Upper lobe of left lung (tissue), 4 donors: ENCODE results near the gene HOATZ.

ENCODE experiments used
- CTCF ChIP-seq, 6 experiments: fragments of 450-650 bp in 4 of 6; fragments of 200-600 bp in 2 of 6; sonication (generic) in 2 of 6; IDR thresholded peaks; one replicate each; pipeline ENCODE4 v1.5.1; 2016 to 2019; ENCODE audit warnings: antibody characterized with exemption in 6 of 6
- POLR2AphosphoS5 ChIP-seq, 2 donors: sonication (generic); formaldehyde crosslinking; IDR thresholded peaks; one replicate each; pipeline ENCODE4 v1.5.1; 2017; ENCODE audit warnings: antibody characterized with exemption in 2 of 2

GRCh38 chr11:111569476-111569875 is 54.9 kb downstream of the HOATZ start:
- TF ChIP-seq CTCF (IDR thresholded peaks at IDR 0.05) (no peak), POLR2AphosphoS5 (IDR thresholded peaks at IDR 0.05) (no peak)
